Cardiac fibroblast (primary cell): Measurements from ENCODE around the gene FN1.

Experiments
- DNase-seq, 2 donors: peaks; one replicate each; pipeline versions ENCODE4 v3.0.0 to v3.0.0-alpha.2; 2010; ENCODE audit warnings: low read depth in 2 of 2
- H3K4me3 ChIP-seq, 2 donors: replicated peaks in 1 of 2; 1 replicate in 1 of 2; 2 replicates in 1 of 2; pipeline ENCODE4 v1.5.1; 2011; ENCODE audit warnings: low read depth in 2 of 2, low read length in 2 of 2, mild to moderate bottlenecking in 2 of 2, moderate library complexity in 1 of 2
- TF ChIP-seq, protein P1 (sequence below): IDR thresholded peaks from one replicate; pipeline ENCODE4 v1.5.1; 2011; ENCODE audit warnings: low read depth, mild to moderate bottlenecking, low read length, inconsistent platforms

The FN1 gene

DNA sequence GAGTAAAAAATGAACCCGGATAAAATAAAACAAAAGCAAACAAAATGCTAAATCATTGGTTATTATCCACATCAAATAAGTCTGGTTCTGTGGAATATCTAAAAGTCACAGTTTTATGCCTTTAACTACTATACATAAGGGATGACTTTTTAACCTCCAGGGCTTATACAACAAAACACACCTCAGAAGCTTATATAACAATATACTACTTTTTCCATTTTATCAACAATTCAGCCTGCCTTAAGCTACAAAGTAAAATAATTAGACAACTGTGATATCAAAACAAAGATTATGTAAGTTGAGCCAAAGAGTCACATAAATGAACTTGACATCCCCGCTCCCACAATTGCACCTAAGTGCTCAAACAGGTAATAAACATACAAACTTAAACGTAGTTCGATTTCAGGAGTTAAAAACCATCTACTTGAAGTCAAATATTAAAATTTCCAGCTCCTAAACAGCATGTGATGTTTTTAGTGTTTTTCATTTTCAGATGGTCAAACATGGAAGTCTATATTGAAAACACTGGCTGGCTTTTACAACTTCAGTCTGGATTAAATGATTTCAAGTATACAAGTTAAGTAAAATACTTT is 69.3 kb downstream of the FN1 start:
- TF ChIP-seq, protein P1, sequence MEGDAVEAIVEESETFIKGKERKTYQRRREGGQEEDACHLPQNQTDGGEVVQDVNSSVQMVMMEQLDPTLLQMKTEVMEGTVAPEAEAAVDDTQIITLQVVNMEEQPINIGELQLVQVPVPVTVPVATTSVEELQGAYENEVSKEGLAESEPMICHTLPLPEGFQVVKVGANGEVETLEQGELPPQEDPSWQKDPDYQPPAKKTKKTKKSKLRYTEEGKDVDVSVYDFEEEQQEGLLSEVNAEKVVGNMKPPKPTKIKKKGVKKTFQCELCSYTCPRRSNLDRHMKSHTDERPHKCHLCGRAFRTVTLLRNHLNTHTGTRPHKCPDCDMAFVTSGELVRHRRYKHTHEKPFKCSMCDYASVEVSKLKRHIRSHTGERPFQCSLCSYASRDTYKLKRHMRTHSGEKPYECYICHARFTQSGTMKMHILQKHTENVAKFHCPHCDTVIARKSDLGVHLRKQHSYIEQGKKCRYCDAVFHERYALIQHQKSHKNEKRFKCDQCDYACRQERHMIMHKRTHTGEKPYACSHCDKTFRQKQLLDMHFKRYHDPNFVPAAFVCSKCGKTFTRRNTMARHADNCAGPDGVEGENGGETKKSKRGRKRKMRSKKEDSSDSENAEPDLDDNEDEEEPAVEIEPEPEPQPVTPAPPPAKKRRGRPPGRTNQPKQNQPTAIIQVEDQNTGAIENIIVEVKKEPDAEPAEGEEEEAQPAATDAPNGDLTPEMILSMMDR: no peak
- H3K4me3 ChIP-seq: no peak overlapping the region
- DNase-seq: peak; percentile 16 to 48

DNA sequence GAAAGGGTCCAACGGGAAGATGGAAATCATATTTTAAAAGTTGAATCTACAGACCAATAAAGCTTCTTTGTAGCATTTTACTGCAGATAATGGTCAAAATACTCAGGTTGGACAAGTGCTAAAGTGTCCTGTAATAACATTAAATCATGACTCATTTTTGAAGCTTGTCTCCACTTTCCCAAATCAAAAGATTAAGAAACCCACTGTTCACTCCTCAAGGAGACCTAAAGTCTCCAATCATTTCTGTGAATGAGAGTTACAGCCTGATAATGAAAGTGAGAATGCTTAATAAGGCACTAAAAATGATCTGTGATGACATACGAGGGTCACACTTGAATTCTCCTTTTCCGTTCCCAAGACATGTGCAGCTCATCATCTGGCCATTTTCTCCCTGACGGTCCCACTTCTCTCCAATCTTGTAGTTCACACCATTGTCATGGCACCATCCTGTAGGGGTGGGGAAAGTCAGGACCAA is 70.6 kb downstream of the FN1 start:
- TF ChIP-seq, protein P1: no peak
- DNase-seq: peak; percentile 26 to 46
- no peak overlapping the region for H3K4me3 ChIP-seq

DNA sequence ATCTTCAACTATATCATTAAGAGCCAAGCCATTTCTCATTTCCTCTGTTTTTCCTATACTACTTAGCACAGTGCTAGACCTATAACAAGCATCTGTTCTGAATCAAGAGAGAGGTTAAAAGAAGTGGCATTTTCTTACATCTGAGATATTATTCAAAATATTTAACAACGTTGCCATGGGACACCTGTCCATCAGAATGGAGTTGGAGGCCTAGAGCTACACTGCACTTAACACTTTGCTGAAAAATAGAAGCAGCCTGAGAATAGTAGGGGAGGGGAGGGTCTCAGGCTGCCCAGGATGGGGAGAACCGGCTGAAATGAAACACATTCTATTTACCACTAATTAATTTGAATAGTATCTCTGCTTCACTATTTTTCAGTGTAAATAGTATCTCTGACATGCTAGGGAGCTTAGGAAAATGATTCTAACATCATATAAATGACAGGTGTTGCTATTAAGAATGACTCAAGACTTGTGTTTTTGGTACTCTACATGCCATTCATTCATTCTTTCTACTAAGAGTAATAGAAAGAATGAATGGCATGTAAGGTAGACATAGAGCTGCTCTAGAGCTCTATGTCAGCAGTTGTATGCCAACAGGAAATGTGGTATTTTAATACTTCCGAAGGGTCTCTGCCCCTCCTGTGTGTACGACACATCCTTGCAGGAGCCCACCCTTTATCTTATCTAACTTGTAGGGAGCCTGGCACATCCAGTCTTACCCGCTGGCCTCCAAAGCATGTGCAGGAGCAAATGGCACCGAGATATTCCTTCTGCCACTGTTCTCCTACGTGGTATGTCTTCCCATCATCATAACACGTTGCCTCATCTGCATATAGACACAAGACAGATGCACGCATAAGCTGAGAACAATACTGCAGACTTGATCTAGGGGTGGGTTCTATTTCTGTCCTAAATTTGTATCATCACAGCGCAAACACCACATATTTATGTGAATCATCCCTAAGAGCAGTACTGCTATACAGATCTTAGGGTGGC is 71.4 kb downstream of the FN1 start:
- TF ChIP-seq, protein P1: no peak
- DNase-seq: peak; percentile 28 to 52

DNA sequence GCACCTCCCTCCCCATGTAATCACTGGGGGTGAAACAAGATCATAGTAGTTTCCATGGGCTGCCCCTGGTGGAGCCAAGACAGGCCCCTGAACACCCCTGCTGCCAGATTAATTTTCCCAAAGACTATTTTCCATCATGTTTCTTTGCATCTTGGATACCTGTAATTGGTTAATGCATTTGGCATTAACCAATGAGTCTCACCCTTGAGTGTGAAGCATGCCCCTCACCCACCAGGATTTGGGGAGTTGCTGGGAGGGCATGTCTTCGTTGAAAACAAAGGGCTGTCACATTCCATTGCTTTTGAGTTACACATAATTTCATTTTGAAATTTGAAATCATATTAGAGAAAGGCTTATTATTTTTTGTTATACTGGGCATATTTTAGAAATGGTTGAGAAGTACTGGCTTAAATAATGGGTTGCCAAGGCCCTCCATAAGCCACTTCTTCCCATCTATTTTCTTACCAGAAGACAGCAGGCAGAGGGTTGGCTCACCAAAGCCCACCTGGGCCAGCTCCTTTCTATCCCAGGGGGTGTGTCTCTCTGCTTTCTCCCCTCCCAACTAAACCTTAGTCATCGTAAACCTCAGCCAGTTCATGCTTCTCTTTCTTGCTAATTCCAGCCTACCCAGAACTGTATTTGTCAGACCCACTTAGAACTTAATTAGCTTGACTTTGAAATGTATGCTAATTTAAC is 72.3 kb downstream of the FN1 start:
- no peak overlapping the region for H3K4me3 ChIP-seq
- peak; percentile 37 to 62 for DNase-seq
- TF ChIP-seq, protein P1: no peak

More for the DNA sequence above, 71.4 kb downstream of the FN1 start:
- no peak overlapping the region for H3K4me3 ChIP-seq

DNA sequence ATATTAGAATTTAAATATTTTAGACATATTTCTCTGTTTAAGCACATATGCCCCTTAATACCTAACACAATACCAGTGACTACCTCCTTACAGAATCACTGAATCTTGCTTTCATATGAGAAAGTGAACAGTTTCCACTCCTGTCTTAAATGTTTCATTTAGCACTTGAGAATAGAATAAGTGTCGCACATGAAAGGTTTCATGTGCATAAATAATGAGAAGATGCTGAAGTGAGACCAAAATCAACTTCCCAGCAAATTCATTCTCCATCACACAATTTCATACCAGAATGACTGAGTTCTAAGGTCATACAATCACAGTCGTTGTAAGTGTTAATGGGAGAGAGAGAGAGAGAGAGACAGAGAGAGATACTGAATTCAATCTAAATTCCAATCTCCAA is 72.8 kb downstream of the FN1 start:
- DNase-seq: peak; percentile 14 to 49
- H3K4me3 ChIP-seq: no peak overlapping the region
- TF ChIP-seq, protein P1: no peak

GRCh38 chr2:215362562-215362904 is 73.3 kb downstream of the FN1 start:
- TF ChIP-seq, protein P1: no peak
- DNase-seq: peak; percentile 32 to 51
- H3K4me3 ChIP-seq: no peak overlapping the region
